ENCODE data around the gene KDM2B. TPM values are rescaled to one million over a fixed set of nuclear protein-coding genes. Genes with fewer than 3 reads are reported as not detected.

Gene KDM2B
- total RNA-seq, 1 donor from 2014 or later = 61.1 TPM

DNA sequence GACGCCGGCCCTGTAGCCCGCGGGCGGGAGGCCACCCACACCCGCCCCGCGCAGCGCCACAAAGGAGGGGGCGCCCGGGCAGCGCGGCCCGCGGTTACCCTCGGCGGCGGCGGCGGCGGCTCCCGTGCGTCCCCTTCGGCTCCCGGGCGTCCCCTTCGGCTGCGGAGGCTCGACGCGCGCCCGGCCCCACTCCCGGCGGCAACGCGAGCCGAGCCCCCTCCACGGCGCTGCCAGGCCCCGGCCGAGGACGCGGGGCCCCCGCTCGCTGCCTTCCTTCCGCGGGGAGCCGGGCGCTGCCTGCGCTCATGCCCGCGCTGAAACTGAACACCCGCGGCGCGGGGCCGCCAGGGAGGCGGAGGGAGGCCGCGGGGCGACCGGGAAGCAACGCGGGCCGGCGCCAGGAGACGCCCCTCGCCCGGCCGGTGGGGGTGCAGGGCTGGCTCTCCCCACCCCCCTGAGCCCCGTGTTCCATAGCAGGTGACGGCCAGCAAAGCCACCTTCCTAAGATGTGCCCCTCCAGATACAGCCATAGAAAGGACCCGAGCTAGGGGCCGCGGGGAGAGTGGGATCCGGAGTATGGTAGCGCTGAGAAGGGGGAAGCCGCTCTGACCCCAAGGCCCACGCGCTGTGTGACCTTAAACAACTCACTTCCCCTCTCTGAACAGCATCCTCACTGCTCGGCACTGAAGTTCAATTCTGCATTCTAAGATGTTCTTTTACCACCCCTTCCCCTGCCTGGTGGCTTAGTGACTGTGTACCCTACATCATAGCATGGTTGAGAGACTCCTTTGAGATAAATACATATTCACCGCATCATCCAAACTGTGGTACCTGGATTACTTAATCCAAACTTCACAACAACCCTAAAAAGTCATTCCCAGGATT, 42.8 kb downstream of the KDM2B start:
- peak in 1 of 2 experiments; percentile 61 for DNase-seq (ENCODE audit: low spot score in 2 of 2, unreplicated experiment in 2 of 2)
- peak overlapping the region; percentile 65 for H3K27ac Mint-ChIP-seq
- no peaks in the 10 kb centered on the region for H3K9me3 Mint-ChIP-seq
- peak overlapping the region; percentile 70 for H3K4me3 Mint-ChIP-seq
- peaks cover 3% of the 10 kb centered on the region for H3K36me3 Mint-ChIP-seq
- peaks cover 40% of the 10 kb centered on the region for H3K4me1 Mint-ChIP-seq
- TF ChIP-seq, protein P1, sequence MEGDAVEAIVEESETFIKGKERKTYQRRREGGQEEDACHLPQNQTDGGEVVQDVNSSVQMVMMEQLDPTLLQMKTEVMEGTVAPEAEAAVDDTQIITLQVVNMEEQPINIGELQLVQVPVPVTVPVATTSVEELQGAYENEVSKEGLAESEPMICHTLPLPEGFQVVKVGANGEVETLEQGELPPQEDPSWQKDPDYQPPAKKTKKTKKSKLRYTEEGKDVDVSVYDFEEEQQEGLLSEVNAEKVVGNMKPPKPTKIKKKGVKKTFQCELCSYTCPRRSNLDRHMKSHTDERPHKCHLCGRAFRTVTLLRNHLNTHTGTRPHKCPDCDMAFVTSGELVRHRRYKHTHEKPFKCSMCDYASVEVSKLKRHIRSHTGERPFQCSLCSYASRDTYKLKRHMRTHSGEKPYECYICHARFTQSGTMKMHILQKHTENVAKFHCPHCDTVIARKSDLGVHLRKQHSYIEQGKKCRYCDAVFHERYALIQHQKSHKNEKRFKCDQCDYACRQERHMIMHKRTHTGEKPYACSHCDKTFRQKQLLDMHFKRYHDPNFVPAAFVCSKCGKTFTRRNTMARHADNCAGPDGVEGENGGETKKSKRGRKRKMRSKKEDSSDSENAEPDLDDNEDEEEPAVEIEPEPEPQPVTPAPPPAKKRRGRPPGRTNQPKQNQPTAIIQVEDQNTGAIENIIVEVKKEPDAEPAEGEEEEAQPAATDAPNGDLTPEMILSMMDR (IDR thresholded peaks at IDR 0.05; ENCODE audit: unreplicated experiment) = no peak
- no peaks in the 10 kb centered on the region for H3K27me3 Mint-ChIP-seq (ENCODE audit: low read depth)

DNA sequence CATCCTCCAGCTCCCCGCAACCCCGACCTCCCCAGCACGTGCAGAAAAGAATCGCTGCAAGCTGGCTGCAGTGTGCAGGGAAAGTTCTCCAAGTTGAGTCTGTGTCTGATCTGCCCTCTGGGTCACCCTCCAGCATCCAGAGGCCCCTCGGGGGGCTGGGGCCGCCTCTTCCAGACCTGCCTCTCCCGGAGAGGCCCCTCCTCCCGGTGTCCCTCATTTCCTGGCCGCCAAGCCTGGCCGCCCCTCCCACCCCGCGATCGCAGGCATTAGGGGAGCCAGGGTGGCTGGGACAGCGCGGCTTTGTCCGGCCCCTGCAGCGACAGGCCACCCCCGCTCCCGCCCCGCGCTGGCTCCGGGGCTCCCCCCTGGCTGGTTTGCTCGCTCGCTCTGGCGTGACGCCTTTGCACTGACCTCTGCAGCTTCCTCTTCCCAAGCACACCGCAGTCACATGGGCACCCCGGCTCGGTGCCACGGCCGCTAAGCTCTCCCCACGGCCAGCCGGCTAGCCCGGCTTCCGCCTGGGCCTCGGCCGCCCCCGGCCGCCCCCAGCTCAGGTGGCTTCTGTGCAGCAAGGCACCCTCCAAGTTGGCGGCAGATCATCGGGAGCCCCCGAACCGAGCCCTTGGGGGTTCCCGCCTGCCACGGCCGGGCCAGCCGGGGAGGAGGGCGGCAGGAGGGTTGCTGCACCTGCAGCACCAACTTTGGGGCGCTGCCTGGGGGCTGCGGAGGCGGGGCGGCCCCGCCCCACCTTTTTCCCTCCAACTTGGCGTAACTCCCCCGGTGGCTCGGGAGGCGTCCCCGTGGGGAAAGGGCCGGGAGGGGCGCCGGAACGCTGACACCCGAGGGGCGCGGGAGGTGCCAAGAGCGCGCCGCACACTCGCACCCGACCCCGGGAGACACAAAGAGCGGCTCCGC, 43.7 kb downstream of the KDM2B start:
- DNase-seq (ENCODE audit: low spot score in 2 of 2, unreplicated experiment in 2 of 2) = peak; percentile 51 to 70
- peaks cover 3% of the 10 kb centered on the region for H3K36me3 Mint-ChIP-seq
- peak overlapping the region; percentile 69 for H3K4me3 Mint-ChIP-seq
- TF ChIP-seq, protein P1 (IDR thresholded peaks at IDR 0.05; ENCODE audit: unreplicated experiment) = no peak
- peaks cover 49% of the 10 kb centered on the region for H3K4me1 Mint-ChIP-seq
- no peaks in the 10 kb centered on the region for H3K9me3 Mint-ChIP-seq
- H3K27me3 Mint-ChIP-seq (ENCODE audit: low read depth) = no peaks in the 10 kb centered on the region
- peak overlapping the region; percentile 96 for H3K27ac Mint-ChIP-seq

DNA sequence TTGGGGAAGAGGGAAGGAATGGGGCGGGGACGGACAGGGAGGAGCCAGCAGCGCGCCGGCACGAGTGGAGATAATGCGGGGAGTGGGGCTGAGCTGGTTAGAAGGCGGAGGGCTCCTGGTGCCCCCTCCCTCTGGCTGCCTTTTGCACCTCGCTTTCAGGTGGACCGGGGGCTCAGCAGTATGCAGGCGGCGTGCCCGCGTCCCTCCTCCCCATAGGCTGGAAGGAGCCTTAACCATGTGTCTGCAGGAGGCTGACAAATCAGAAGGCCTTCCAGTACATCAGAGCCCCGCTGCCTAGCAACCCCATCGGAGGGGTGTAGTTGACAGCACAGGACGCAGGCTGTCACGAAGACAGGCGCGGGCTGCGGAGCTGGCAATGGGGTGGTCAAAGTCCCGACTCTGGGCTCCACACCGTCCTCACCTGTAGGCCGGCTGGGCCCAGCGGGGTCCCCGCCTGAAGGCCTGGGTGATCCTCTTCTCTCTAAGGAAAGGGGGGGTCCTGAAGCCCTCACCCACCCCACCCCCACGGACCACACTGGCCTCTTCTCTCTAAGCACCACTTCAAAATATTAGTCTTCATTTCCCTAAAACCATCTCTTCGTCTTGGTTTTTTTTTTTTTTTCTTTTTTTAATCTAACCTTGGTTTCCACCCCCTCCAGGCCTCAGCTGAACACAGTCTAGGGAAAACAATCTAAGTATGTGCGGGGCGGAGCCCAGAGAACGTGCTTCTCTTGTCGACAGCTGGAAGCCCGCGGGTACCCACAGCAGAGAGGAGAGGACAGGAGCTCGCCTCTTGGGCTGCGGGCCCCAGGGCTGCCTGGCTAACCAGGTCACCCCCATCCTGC, 44.5 kb downstream of the KDM2B start:
- peak overlapping the region; percentile 96 for H3K27ac Mint-ChIP-seq
- peaks cover 7% of the 10 kb centered on the region for H3K36me3 Mint-ChIP-seq

DNA sequence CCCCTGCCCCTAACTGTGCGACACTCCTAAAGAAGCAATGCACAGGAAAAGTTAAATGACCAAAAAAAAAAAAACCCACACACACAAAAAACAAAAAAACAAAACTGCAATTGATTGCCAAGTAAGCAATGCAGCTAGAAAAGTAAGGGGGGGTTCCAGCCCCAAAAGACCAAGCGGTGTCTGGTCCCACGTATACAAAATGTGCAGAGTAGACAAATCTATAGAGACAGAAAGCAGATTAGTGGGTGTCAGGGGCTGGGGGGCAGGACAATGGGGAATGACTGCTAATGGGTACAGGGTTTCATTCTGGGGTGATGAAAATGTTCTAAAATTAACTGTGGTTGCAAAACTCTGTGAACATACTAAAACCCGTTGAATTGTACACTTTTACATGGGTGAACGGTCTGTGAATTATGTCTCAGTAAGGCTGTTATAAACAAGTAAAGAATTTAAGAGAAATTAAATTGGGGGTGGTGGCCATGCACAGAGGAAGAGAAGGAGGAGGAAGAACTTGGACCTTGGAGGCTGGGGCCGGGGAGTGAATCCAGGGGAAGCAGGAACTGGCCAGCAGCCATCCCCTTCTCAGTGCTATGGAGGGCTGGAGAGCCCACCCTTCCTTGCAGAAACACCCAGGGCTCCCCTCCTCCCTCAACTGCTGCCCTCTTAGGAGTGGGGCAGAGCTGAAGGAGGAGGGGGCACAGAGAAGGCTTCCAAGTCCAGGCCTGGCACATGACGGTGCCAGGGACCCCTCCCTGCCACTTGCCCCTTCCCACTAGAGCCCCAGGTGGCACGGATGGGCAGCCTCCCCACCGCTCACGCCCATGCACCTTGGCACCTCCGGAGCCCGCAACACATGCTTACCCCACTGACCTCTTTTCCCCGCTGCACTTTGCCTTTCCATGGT, 45.4 kb downstream of the KDM2B start:
- peaks cover 11% of the 10 kb centered on the region for H3K36me3 Mint-ChIP-seq
- peak overlapping the region; percentile 96 for H3K27ac Mint-ChIP-seq
- H3K4me3 Mint-ChIP-seq = peak overlapping the region; percentile 69
- no peaks in the 10 kb centered on the region for H3K9me3 Mint-ChIP-seq
- H3K27me3 Mint-ChIP-seq (ENCODE audit: low read depth) = no peaks in the 10 kb centered on the region
- TF ChIP-seq, protein P1 (IDR thresholded peaks at IDR 0.05; ENCODE audit: unreplicated experiment) = no peak
- peaks cover 50% of the 10 kb centered on the region for H3K4me1 Mint-ChIP-seq
- no peak for DNase-seq (ENCODE audit: low spot score in 2 of 2, unreplicated experiment in 2 of 2)

More for the DNA sequence above, 44.5 kb downstream of the KDM2B start:
- peak overlapping the region; percentile 69 for H3K4me3 Mint-ChIP-seq
- TF ChIP-seq, protein P1 (IDR thresholded peaks at IDR 0.05; ENCODE audit: unreplicated experiment) = no peak
- H3K9me3 Mint-ChIP-seq = no peaks in the 10 kb centered on the region
- peaks cover 47% of the 10 kb centered on the region for H3K4me1 Mint-ChIP-seq
- peak; percentile 70 to 77 for DNase-seq (ENCODE audit: low spot score in 2 of 2, unreplicated experiment in 2 of 2)
- H3K27me3 Mint-ChIP-seq (ENCODE audit: low read depth) = no peaks in the 10 kb centered on the region
